HG03064 (cell line): ENCODE results near the gene RBBP6.
"Not testable (repeated sequence)": the region's sequence is repeated elsewhere in the genome, so short reads cannot be mapped to it uniquely, and the experiment has no call there.

Experiments
- ATAC-seq: cut with Tn5 transposase; IDR thresholded peaks from one replicate; pipeline ENCODE4 v1.9.1; 2021; ENCODE audit warnings: low read depth; ENCODE audit not compliant: unreplicated experiment

RBBP6 gene, protein sequence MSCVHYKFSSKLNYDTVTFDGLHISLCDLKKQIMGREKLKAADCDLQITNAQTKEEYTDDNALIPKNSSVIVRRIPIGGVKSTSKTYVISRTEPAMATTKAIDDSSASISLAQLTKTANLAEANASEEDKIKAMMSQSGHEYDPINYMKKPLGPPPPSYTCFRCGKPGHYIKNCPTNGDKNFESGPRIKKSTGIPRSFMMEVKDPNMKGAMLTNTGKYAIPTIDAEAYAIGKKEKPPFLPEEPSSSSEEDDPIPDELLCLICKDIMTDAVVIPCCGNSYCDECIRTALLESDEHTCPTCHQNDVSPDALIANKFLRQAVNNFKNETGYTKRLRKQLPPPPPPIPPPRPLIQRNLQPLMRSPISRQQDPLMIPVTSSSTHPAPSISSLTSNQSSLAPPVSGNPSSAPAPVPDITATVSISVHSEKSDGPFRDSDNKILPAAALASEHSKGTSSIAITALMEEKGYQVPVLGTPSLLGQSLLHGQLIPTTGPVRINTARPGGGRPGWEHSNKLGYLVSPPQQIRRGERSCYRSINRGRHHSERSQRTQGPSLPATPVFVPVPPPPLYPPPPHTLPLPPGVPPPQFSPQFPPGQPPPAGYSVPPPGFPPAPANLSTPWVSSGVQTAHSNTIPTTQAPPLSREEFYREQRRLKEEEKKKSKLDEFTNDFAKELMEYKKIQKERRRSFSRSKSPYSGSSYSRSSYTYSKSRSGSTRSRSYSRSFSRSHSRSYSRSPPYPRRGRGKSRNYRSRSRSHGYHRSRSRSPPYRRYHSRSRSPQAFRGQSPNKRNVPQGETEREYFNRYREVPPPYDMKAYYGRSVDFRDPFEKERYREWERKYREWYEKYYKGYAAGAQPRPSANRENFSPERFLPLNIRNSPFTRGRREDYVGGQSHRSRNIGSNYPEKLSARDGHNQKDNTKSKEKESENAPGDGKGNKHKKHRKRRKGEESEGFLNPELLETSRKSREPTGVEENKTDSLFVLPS (N-terminal part only)

DNA sequence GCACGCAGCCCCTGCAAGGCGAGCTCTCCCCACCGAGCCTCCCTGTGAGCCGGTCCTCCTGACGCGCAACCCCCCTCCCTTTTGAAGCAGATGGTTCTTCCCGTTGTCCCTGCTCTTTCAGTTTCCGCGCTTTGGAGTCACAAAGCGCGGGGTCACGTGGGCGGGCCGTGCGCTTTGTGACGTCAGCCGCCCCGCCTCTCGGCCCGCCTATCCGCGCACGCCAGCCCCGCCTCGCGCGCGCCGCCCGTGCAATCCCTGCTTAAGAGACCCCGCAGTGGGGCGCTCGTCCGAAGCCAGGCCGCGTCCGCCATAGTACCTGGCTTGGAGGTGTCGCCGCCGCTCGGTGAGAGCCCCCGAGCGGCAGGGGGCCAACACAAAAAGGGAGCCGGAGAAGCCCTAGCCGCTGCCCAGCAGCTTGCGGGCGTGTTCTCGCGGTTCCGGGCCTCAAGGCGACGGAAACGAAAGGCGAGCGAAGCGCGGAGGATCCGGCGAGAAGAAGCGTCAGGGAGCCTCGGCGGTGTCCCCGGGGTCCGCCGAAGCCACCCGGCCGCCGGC is at the start of gene RBBP6:
Gene RBBP6, plus strand, starts transcription at position 272 of the 555 bp plus-strand sequence. CDS start 1,061 bp downstream, outside the sequence.
- peak; percentile 80 for ATAC-seq

DNA sequence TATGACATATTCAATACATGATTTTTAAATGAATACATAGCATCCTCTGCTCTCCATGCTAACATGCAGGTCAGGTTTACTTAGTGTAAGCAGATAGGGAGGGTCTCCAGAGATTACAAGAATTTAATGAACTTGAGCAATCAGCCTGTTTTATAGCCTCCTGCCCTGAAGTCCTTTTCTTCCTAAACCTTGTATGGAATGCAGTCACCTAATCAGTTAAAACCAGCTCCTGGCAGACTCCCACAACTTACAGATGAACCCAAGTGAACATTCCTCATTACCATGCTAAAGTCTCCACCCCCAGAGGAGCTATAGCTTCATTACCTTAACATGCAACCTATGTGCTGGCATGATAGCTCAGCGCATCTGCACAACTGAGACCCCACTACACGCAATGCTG is 48.5 kb upstream of the RBBP6 start:
- no peak for ATAC-seq

DNA sequence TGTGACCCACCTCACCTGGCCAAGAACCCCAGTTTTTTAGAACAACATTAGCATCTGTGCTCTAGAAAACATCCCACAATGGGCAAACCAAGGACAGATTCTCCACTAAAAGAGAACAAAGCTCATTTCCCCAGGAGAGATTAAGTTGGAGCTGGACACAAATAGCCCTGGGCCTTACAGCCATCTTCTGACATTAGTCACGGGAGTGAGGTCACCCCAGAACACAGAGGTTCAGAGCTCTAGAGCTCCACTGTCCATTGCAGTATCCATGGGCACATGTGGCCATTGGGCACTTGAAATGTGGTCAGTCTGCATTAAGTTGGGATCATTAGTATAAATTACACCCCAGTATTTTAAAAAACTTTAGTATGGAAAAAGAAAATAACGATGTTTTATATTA is 47.6 kb upstream of the RBBP6 start:
- ATAC-seq: no peak

DNA sequence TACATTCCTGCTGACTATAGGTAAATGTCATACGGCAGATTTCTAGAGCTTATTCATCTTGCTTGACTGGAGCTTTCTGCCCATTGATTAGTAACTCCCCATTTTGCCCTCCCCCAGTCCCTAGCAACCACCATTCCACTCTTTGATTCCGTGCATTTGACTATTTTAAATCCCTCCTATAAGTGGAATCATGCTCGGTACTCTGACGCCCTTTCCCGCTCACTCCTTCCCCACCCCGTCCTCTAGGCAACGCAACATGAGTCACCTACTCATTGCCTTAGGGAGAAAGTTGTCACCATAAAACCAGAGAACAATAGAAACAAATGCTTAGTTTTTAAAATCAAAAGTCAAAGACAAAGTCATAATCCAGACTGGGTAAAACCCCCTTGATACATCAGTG is 45.5 kb upstream of the RBBP6 start:
- no peak for ATAC-seq

DNA sequence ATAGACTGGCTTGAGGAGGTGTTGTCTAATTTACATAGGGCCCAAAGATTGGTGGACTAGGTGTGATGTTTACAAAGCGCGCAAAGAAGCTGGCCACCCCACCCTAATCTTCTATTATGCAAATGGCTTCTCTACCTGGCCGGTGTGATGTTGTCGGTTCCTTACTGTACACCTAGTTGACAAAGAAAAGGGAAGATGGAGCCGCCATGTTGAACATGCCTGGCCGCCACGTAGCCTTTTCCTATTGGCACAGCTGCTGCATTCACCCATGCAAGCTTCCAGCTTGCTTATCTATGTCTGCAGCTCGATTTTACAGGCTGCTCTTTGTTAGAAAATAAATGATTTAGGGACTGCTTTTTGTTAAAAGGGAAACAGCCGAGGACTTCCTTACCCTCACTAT is 44.2 kb upstream of the RBBP6 start:
- not testable (repeated sequence) for ATAC-seq

DNA sequence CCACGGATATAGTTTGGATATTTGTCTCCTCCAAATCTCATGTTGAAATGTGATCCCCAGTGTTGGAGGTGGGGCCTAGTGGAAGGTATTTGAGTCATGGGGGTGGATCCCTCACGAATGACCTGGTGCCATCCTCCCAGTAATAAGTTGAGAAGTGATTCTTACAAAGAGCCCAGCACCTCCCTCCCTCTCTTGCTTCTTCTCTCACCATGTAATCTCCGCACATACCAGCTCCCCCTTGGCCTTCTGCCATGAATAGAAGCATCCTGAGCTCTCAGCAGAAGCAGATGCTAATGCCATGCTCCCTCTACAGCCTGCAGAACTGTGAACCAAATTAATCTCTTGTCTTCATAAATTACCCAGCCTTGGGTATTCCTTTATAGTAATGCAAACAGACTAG is 41.9 kb upstream of the RBBP6 start:
- no peak for ATAC-seq

DNA sequence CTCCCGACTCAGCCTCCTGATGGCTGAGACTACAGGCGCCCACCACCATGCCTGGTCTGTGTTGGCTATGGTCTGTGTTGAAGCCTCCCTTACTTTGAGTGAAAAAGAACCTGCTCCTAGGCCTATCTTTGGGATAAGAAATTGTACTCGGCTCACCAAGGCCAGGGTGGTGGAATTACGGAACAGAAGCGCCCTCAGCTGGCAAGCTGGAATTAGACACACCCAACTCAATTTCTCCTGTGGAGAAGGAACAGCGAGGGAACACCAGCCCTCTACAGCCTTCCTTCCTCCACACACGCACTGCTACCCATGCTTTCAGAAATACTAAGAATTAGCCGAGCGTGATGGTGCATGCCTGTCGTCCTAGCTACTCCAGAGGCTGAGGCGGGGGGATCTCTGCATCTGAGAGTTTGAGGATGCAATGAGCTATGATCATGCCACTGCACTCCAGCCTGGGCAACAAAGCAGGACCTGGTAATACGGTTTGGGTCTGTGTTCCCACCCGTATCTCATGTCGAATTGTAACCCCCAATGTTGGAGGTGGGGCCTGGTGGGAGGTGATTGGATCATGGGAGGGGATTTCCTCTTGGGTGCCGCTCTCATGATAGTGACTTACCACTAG is 40.1 kb upstream of the RBBP6 start:
- ATAC-seq: no peak

DNA sequence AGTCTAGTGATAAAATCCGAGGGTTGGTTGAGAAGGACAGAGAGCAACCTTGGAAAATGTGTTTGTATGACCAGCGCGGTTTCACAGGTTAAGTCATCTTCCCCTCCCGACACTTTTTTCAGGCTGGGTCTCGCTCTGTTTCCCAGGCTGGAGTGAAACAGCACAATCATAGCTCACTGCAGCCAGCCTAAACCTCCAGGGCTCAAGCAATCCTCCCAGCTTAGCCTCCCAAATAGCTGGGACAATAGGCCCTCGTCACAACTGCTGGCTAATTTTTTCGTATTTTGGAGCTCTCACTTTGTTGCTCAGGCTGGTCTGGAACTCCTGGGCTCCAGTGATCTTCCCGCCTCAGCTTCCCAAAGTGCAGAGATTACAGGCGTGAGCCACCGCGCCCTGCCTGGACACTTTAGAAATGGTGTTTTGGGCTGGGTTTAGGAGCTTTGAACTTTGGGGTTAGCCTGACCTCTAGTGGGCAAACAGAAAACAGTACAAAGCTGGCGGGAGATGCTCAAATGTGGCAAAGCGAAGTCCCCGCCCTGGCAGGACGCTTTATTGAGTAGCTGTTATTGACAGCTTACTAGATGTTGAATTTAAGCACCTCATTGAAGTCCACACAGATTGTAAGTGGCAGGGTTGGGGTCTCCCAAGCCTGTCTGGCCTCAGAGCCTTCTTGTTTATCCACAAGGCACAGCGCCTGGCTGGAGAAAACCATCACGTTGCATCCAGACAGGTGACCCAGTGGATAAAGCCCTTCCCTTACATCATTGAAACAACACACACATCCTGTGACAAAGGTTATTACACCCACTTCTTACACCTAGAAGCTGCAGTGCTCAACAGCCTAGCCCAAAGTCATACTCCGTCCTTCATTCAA is 34.7 kb upstream of the RBBP6 start:
- ATAC-seq: no peak

DNA sequence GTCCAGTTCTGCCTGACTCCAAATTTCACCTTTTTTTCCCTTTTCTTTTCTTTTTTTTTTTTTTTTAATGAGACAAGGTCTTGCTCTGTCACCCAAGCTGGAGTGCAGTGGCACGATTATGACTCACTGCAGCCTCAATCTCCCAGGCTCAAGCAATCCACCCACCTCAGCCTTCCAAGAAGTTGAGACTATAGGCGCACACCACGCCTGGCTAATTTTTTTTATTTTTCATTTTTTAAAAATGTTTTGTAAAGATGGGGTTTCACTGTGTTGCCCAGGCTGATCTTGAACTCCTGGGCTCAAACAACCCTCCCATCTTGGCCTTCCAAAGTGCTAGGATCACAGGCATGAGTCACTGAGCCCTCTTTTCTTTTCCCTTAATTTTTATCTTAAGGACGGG is 33.4 kb upstream of the RBBP6 start:
- ATAC-seq: no peak

DNA sequence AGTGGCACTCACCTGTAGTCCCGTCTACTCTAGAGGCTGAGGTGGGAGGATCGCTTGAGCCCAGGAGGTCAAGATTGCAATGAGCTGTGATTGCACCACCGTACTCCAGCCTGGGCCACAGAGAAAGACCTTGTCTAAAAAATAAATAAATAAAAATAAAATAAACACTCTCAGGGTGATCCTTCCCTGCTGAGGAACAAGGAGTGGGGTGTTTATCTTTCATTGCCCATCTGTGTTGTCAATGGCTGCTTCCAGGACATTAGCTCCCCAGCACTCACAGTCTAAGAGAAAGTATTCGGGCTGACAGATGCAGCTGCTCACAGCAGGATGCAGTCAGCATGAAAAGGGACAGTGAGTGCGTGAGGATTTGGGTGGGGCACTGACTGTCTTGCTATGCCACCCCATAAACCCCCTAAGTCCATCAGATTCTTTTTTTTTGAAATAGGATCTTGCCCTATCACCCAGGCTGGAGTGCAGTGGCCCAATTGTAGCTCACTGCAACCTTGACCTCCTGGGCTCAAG is 31.3 kb upstream of the RBBP6 start:
- no peak for ATAC-seq

DNA sequence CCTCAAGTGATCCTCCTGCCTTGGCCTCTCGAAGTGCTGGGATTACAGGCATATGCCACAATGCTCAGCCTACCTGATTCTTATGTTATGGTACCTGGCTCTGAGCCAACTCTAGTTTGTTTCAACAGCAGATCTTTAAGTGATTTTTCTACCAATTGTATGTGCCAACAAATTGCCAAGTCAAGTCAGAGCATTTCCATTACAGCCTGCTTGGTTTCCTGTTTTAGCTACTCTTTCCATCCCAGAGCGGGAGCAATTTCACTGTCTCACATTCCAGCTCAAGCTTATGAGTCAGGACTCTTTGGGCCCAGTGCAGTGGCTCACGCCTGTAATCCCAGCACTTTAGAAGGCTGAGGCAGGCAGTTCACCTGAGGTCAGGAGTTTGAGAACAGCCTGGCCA is 30.8 kb upstream of the RBBP6 start:
- ATAC-seq: no peak

DNA sequence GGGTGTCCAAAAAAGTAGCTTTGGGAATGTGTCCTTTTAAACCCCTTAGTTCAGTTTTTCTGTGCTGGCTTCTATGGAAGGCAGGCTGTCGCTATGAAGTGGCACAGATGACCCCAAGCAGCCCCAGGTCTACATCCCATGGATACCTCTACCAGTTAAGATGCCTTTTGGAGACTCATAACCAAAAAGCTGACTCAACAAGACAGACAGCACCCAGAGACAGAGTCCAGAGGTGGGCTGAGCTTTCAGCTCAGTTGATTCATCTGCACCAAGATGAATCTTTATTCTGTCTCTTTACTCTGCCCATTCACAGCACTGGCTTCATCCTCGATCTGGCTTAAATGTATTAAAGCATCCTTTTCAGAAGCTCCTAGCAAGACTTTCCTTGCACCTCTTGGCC is 29.8 kb upstream of the RBBP6 start:
- ATAC-seq: no peak

DNA sequence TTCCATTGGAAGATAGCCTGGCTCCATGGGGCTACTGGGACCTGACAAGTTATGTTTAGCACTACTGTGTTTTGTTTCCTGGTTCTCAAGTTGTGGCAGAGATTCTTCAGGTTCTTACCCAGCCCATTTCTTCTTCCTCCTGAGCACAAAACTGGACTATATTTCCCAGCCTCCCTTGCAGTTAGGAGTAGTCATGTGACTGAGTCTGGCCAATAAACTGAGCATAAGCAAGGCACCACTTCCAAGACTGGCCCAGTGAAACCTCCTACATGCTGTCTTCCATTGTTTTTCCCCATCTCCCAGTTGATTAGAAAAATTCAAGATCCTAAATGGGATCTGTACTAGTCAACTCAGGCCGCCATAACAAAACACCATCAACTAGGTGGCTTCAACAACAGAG is 28.2 kb upstream of the RBBP6 start:
- ATAC-seq: no peak

DNA sequence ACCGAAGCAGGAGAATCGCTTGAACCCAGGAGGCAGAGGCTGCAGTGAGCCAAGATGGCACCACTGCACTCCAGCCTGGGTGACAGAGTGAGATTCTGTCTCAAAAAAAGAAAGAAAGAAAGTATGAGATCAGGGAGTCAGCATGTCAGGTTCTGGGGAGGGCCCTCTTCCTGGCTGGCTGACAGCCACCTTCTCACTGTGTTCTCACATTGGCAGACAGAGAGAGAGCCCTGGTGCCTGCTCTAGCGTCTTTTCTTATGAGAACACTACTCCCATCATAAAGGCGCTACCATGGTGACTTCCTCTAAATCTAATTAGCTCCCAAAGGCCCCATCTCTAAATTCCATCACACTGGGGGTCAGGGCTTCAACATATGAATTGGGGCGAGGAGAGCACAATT is 27.6 kb upstream of the RBBP6 start:
- ATAC-seq: no peak

DNA sequence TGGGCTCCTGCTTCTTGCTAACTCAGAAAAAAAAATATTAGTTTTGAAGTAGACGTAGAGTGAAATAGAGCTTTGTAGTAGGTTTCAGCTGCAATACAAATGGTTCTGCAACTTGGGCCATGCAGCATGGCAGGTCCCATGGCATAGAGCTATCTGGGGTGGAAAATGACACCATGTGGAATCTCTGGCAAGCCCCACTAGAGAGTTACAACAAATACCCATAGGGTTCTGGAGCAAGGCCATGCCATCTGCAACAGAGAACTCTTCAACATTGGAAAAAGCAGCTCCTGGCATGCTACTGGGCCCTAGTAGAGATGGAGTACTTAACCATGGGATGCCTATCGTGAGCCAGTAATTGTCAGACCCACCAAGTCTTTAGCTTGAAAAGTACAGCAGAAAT is 25.3 kb upstream of the RBBP6 start:
- no peak for ATAC-seq

DNA sequence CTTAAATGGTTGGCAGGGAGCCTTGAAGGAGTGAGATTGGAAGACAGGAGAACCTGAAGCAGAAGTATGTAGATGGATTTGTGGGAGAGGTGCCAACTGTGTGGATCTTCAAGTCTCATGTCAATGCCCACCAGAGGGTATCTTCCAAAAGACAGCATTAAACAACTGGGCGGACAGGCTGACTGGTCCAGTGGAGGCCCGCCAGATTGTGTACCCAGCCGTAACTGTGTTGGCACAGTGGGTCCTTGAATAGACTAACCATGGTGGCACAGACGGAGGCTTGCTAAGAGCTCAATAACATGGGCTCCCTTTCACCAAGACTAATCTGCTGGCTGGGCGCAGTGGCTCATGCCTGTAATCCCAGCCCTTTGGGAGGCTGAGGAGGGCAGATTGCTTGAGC is 24.2 kb upstream of the RBBP6 start:
- no peak for ATAC-seq

DNA sequence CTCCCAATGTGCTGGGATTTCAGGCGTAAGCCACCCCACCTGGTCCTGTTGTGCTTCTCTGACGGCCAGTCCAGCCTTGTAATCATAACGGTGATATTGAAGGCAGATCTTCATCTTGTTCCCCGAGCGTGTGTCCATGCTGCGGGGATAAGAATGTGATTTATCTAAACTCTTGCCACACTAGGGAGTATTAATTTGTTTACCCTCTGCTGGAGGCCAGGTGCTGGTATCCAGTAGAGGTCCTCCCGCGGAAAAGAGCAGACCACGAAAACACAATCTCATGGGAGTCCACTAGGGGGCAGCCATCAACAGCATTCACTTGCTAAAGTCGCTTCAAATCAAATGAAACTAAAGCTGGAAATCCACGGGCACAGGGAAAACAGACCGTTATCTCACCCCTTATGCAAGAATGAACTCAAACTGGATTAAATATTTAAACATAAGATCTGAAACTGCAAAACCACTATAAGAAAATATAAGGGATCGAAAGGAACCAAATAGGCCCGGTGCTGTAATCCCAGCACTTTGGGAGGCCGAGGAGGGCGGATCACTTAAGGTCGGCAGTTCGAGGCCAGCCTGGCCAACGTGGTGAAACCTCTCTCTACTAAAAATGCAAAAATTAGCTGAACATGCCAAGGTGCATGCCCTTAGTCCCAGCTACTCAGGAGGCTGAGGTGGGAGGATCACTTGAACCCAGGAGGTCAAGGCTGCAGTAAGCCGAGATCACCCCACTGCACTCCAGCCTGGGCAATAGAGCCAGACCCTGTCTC is 22.3 kb upstream of the RBBP6 start:
- ATAC-seq: no peak

DNA sequence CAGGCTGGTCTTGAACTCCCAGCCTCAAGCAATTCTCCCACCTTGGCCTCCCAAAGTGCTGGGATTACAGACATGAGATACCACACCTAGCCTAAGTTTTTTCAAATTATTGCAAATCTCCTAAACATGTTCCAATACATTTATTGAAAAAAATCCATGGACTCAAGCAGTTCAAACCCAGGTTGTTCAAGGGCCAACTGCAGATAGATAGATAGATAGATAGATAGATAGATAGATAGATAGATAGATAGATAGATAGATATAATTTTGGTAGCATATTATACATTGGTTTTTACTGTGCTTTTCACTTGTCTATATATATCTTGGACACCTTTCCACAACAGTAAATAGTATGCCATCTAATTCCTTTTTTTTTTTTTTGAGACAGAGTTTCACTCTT is 20.9 kb upstream of the RBBP6 start:
- no peak for ATAC-seq

DNA sequence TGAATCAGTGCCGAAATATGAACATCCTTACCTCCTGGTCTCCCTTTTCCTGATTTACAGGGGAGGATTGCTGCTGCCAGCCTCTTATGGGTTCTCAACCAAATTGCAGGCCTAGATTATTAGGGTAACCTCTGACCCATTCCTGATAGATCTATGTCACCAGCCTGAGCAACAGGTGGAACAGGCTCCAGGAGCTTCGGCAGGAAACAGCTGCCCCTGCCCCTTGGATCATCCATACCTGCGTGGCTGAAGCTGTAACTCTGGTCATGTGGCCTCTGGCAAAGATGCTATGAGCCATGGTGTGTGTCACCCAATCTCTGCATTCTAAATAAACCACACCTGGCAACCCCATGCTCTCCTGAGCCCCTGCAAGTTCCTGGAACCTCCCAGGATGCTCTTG is 18.4 kb upstream of the RBBP6 start:
- no peak for ATAC-seq
